GM21825 (cell line): ENCODE results near the gene COA3.
"Not testable (repeated sequence)": the region's sequence is repeated elsewhere in the genome, so short reads cannot be mapped to it uniquely, and the experiment has no call there.

Source experiments
- ATAC-seq: cut with Tn5 transposase; IDR thresholded peaks from one replicate; pipeline ENCODE4 v1.9.1; 2021; ENCODE audit warnings: mild to moderate bottlenecking, moderate library complexity; ENCODE audit not compliant: unreplicated experiment

COA3 gene

GRCh38 chr17:42783062-42783790 is 15.3 kb downstream of the COA3 start:
- no peak for ATAC-seq

GRCh38 chr17:42782166-42783061 is 16.1 kb downstream of the COA3 start:
- no peak for ATAC-seq

GRCh38 chr17:42781639-42782165 is 16.8 kb downstream of the COA3 start:
- ATAC-seq, result no peak

- ATAC-seq, result no peak
These were observed 17.5 kb downstream of the COA3 start for GRCh38 chr17:42780851-42781638.

GRCh38 chr17:42779936-42780850 is 18.3 kb downstream of the COA3 start, which contains the start of gene WNK4:
Gene WNK4, plus strand, starts transcription at chr17:42780610. Its CDS starts 89 bp downstream, at chr17:42780699.
- no peak for ATAC-seq

- no peak for ATAC-seq
These were observed 19.1 kb downstream of the COA3 start for GRCh38 chr17:42779304-42779935.

GRCh38 chr17:42778570-42778969 is 19.9 kb downstream of the COA3 start:
- ATAC-seq, result no peak

DNA sequence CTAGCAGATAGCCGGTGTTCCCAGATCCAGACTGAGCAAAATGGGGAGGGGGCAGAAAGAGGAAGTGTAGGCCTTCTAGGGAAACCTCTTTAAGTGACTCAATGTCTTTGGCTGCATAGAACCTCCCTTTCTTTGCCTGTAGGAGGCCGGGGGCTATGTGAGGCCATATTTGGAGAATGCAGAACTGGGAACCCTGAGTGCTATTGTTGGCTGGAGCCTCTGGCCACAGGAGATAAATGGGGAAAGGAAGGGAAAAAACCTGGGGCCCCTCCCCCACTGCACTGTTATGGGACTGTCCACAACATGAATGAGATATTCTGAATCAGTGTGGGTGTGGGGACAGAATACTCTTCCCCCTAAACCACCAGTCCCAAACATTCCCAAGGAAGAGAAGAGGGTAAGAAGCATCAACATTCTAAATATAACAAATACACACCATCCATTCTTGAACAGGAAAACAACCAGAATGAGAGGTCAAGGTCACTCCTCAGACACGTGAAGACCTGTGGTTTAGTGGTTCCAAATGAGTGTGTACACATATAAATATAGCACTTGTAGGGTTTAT is 22.9 kb downstream of the COA3 start:
- ATAC-seq, result no peak

- no peak for ATAC-seq
These were observed 24.3 kb downstream of the COA3 start for GRCh38 chr17:42774066-42774745.

DNA sequence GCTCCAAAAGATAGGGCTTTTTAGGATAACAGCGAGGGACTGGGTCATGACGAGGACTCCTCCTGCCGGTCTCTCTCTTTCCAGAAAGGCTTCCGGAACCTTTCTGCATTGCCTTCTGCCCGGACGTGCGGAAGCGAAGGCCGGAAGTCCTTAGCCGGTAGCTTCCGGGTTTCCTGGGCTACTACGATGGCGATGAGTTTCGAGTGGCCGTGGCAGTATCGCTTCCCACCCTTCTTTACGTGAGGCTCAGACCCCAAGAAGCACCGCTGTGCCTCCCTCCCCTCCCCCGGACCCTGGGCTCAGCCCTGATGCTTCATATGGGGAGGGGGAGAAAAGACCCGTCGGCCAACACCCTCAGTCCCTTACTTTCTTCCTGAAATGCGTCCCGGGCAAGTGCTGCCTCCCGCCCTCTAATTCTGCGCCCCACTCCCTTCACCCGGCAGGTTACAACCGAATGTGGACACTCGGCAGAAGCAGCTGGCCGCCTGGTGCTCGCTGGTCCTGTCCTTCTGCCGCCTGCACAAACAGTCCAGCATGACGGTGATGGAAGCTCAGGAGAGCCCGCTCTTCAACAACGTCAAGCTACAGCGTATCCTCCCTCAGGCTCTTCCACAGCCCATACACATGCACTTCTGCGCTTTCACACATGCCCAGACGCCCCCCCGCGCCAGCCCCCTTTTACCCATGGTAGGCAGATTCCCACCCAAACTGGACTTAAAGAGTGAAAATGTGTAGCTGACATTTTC is 25.0 kb downstream of the COA3 start, which contains the start of gene VPS25:
Gene VPS25 (plus strand): TSS at position 160 of the 746 bp plus-strand sequence. CDS start 27 bp downstream, at position 187.
- ATAC-seq, result peak; percentile 77

DNA sequence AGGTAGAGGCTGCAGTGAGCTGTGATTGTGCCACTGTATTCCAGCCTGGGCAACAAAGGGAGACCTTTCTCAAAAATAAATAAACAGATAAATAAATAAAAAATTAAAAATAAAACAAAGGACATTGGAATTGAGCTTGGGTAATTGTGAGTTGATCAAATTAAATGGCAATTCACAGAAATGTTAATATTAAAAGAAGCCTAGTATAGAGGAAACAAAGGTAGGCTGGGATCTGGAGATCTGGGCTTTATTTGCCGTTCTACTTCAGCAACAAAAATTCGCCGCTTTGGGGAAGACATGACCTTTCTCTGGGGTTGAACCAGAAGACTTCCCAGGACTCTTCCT is 25.6 kb downstream of the COA3 start:
- ATAC-seq, result no peak

DNA sequence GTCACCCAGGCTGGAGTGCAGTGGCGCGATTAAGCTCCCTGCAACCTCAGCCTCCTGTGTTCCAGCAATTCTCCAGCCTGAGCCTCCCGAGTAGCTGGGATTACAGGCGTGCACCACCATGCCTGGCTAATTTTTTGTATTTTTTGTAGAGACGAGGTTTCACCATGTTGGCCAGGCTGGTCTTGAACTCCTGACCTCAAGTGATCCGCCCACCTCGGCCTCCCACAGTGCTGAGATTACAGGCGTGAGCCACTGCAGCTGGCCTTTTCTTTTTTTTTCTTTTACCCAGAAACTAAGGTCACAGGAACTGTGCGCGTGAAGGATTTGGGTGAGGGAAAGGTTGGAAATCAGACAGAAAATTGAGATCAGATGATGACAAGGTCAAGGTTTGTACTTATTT is 28.5 kb downstream of the COA3 start:
- ATAC-seq, result not testable (repeated sequence)

- not testable (repeated sequence) for ATAC-seq
These were observed 30.5 kb downstream of the COA3 start for GRCh38 chr17:42768006-42768405.

DNA sequence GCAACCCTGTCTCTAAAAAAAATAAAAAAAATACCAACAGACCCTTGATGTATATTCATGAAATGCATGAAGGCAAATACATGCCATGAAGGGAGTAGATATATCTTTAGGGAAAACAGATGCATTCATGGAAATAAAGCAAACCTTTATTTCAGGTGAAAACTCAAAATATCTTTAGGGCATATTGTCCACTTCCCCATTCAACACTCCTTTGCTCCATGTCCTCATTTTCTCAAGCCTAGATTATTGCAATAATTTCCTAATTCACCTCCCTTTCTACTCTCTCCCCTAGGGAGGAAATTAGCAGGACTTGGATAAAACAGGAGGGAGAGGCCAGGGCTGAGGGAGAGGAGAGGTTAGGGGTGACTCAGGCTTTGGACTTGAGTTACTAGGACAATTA is 31.0 kb downstream of the COA3 start:
- ATAC-seq, result no peak

DNA sequence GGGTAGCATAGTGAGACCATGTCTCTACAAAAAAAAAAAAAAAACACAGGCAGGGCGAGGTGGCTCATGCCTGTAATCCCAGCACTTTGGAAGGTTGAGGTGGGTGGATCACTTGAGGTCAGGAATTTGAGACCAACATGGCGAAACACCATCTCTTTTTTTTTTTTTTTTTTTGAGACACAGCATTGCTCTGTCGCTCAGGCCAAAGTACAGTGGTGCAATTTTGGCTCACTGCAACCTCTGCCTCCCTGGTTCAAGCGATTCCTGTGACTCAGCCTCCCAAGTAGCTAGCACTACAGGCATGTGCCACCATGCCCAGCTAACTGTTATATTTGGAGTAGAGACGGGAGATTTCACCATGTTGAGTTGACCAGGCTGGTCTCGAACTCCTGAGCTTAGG is 32.4 kb downstream of the COA3 start:
- ATAC-seq, result no peak

DNA sequence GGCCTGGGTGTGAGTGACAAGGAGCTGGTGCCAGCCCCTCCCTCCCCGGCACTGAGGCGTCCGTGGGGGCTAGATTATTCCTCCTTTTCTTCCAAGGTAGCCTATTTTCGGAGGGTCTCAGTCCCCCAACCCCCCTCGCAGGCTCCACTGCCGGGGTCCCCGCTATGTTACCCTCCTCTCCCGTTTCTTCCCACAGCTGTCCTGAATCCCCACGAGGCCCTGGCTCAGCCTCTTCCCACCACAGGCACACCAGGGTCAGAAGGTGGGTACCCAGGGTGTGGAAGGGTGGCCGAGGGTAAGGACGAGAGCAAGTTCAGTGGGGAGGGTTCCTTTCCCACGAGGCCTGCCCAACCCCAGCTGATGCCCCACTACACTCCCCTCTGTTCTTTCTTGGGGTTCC is 36.9 kb downstream of the COA3 start:
- no peak for ATAC-seq

DNA sequence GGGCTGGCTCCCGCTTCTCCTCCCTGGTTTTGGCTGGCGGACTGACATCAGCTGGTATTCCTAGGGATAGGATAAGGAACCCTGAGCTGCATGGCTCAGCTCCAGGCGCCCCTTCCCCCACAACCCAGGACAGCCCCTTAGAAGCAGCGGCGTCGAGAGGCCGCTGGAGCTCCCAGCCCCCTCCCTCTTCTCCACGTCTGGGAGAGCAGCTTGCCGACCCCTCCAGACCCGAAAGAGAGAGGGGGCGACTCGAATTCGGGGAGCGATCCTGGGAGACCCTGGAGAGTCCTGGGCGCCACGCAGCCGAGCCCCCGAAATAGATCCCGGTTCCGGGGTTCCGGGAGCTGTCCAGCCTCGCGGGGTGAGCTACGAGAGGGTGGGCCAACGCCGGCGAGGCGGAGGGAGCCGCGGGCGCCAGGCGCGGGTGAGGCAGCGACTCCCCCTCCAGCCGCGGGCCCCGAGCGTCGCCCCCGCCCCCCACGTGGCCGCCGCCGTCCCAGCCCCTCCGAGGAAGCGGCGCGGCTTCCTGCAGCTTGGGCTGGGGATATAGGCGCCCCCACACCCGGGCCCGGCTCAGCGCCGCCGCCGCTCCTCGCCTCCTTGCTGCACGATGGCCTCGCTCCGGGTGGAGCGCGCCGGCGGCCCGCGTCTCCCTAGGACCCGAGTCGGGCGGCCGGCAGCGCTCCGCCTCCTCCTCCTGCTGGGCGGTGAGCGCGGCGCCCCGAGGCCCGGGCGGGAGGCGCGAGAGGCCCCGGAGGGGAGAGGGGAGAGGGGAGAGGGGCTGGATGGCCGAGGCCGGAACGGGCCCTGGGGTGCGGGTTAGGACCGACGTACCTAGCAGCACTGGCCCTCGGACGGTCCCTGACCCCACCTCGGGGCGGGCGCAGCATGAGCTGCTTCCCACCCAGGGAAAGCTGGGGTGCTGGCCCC is 37.6 kb downstream of the COA3 start, which contains the start of gene RAMP2:
Gene RAMP2 (plus strand): TSS at position 576 of the 930 bp plus-strand sequence. CDS start 35 bp downstream, at position 611.
- ATAC-seq, result no peak
